ENCODE results near the gene MYH11. TPM values are rescaled to one million over a fixed set of nuclear protein-coding genes. Genes with fewer than 3 reads are reported as not detected.
A peak's percentile ranks its signal among the peaks of the same experiment; 100 is the strongest.

Gene MYH11
- total and polyA plus RNA-seq, 2 of the 13 experiments (the other 11 are each of a cell fraction or from before 2014, with no cell fraction given): not detected

DNA sequence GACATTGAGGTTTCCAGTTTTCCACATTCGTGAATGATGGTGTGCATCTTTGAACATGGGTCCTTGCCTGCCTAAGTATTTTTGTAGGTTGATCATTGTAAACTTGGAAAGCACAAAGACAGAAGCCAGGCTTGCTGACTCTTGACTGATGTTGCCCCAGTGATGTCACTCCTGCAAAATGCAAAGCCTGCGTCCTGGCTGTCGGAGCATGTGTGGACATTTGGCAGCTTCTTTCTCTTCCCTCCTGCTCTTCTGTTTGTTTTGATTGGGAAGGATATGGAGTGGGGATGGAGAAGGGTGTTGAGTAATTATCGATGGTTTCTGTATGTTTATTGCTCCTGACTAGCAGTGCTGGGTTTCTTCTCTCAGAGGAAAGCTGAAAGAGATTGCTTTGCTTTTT lies 203.6 kb downstream of the MYH11 start (continued):
- TF ChIP-seq STAG1 (CRISPR knock-in tag; IDR thresholded peaks at IDR 0.05): no peak
- no peak for TF ChIP-seq ATAD3A (CRISPR knock-in tag; IDR thresholded peaks at IDR 0.05)
- TF ChIP-seq MXI1 (IDR thresholded peaks at IDR 0.05; ENCODE audit: borderline replicate concordance, low read depth, low read length): no peak
- no peak for TF ChIP-seq IKZF4 (CRISPR knock-in tag; IDR thresholded peaks at IDR 0.05; ENCODE audit: borderline replicate concordance, low read depth, not compliant biosample characterization)
- no peak for TF ChIP-seq ELF3 (CRISPR knock-in tag; IDR thresholded peaks at IDR 0.05)
- TF ChIP-seq EHMT2 (IDR thresholded peaks at IDR 0.05; ENCODE audit: borderline replicate concordance, low read depth, low read length): no peak
- no peak for TF ChIP-seq ZNF878 (CRISPR knock-in tag; IDR thresholded peaks at IDR 0.05)
- TF ChIP-seq, protein P1, sequence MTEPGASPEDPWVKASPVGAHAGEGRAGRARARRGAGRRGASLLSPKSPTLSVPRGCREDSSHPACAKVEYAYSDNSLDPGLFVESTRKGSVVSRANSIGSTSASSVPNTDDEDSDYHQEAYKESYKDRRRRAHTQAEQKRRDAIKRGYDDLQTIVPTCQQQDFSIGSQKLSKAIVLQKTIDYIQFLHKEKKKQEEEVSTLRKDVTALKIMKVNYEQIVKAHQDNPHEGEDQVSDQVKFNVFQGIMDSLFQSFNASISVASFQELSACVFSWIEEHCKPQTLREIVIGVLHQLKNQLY (CRISPR knock-in tag; IDR thresholded peaks at IDR 0.05): no peak
- no peak for TF ChIP-seq TAF1 (CRISPR knock-in tag; IDR thresholded peaks at IDR 0.05)
- TF ChIP-seq ZNF562 (CRISPR knock-in tag; IDR thresholded peaks at IDR 0.05; ENCODE audit: borderline replicate concordance): no peak
- no peak for TF ChIP-seq ZMYM4 (CRISPR knock-in tag; IDR thresholded peaks at IDR 0.05)
- TF ChIP-seq, protein P2, sequence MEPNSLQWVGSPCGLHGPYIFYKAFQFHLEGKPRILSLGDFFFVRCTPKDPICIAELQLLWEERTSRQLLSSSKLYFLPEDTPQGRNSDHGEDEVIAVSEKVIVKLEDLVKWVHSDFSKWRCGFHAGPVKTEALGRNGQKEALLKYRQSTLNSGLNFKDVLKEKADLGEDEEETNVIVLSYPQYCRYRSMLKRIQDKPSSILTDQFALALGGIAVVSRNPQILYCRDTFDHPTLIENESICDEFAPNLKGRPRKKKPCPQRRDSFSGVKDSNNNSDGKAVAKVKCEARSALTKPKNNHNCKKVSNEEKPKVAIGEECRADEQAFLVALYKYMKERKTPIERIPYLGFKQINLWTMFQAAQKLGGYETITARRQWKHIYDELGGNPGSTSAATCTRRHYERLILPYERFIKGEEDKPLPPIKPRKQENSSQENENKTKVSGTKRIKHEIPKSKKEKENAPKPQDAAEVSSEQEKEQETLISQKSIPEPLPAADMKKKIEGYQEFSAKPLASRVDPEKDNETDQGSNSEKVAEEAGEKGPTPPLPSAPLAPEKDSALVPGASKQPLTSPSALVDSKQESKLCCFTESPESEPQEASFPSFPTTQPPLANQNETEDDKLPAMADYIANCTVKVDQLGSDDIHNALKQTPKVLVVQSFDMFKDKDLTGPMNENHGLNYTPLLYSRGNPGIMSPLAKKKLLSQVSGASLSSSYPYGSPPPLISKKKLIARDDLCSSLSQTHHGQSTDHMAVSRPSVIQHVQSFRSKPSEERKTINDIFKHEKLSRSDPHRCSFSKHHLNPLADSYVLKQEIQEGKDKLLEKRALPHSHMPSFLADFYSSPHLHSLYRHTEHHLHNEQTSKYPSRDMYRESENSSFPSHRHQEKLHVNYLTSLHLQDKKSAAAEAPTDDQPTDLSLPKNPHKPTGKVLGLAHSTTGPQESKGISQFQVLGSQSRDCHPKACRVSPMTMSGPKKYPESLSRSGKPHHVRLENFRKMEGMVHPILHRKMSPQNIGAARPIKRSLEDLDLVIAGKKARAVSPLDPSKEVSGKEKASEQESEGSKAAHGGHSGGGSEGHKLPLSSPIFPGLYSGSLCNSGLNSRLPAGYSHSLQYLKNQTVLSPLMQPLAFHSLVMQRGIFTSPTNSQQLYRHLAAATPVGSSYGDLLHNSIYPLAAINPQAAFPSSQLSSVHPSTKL (CRISPR knock-in tag; IDR thresholded peaks at IDR 0.05): no peak
- TF ChIP-seq SIX1 (CRISPR knock-in tag; IDR thresholded peaks at IDR 0.05; ENCODE audit: borderline replicate concordance): no peak
- no peak for TF ChIP-seq ONECUT2 (CRISPR knock-in tag; IDR thresholded peaks at IDR 0.05)
- TF ChIP-seq MAF1 (CRISPR knock-in tag; IDR thresholded peaks at IDR 0.05; ENCODE audit: borderline replicate concordance): no peak
- TF ChIP-seq KMT2A (CRISPR knock-in tag; IDR thresholded peaks at IDR 0.05): no peak
- no peak for TF ChIP-seq ZNF468 (CRISPR knock-in tag; IDR thresholded peaks at IDR 0.05)
- TF ChIP-seq, protein P3, sequence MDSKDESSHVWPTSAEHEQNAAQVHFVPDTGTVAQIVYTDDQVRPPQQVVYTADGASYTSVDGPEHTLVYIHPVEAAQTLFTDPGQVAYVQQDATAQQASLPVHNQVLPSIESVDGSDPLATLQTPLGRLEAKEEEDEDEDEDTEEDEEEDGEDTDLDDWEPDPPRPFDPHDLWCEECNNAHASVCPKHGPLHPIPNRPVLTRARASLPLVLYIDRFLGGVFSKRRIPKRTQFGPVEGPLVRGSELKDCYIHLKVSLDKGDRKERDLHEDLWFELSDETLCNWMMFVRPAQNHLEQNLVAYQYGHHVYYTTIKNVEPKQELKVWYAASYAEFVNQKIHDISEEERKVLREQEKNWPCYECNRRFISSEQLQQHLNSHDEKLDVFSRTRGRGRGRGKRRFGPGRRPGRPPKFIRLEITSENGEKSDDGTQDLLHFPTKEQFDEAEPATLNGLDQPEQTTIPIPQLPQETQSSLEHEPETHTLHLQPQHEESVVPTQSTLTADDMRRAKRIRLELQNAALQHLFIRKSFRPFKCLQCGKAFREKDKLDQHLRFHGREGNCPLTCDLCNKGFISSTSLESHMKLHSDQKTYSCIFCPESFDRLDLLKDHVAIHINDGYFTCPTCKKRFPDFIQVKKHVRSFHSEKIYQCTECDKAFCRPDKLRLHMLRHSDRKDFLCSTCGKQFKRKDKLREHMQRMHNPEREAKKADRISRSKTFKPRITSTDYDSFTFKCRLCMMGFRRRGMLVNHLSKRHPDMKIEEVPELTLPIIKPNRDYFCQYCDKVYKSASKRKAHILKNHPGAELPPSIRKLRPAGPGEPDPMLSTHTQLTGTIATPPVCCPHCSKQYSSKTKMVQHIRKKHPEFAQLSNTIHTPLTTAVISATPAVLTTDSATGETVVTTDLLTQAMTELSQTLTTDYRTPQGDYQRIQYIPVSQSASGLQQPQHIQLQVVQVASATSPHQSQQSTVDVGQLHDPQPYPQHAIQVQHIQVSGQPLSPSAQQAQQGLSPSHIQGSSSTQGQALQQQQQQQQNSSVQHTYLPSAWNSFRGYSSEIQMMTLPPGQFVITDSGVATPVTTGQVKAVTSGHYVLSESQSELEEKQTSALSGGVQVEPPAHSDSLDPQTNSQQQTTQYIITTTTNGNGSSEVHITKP (CRISPR knock-in tag; IDR thresholded peaks at IDR 0.05; ENCODE audit: low read depth): no peak
- TF ChIP-seq KAT8 (CRISPR knock-in tag; IDR thresholded peaks at IDR 0.05): 0 out of 2 replicates have a peak, but pooled peaks have one; percentile 15

All from HepG2 (cell line).